B cell (primary cell): ENCODE results near the gene OIT3. TPM values are rescaled to one million over a fixed set of nuclear protein-coding genes. Genes with fewer than 3 reads are reported as not detected.
"Not testable (repeated sequence)": the region's sequence is repeated elsewhere in the genome, so short reads cannot be mapped to it uniquely, and the experiment has no call there.

Experiments
- ATAC-seq: fragments of 200-7000 bp; cut with Tn5 transposase; one replicate; pipeline ENCODE4 v1.10.0; 2021; ENCODE audit warnings: low read depth, mild to moderate bottlenecking, moderate number of reproducible peaks, moderate library complexity
- CTCF ChIA-PET: fragments of 350-600 bp; sonication (Branson Sonifier 250); formaldehyde crosslinking; loops from one replicate; lab custom pipeline; 2021; ENCODE audit warnings: antibody characterized with exemption, inconsistent platforms; lab: Charles Lee
- POLR2A ChIA-PET: fragments of 350-600 bp; sonication (Branson Sonifier 250); formaldehyde crosslinking; loops from one replicate; lab custom pipeline; 2021; ENCODE audit warnings: antibody characterized with exemption; lab: Charles Lee
- DNase-seq: peaks from one replicate; pipeline ENCODE4 v3.0.0; 2013
- H2AFZ ChIP-seq: 2 replicates; pipeline ENCODE4 v1.6.1; 2012; ENCODE audit warnings: mild to moderate bottlenecking, low read depth, low read length; ENCODE audit not compliant: insufficient read depth, poor library complexity, severe bottlenecking
- H3K27ac ChIP-seq, 2 donors: 1 replicate in 1 of 2; 2 replicates in 1 of 2; pipeline ENCODE4 v1.5.1; 2012 to 2013; ENCODE audit warnings: low read length in 2 of 2, mild to moderate bottlenecking in 2 of 2, moderate library complexity in 1 of 2
- H3K27me3 ChIP-seq, 4 experiments: fragments of 200-600 bp in 1 of 4; sonication (generic) in 1 of 4; replicated peaks in 1 of 4; 1 replicate in 2 of 4; 2 replicates in 2 of 4; pipeline versions ENCODE4 v1.6.1 to v1.7.0; 2013 to 2016; ENCODE audit warnings: low read length in 3 of 4, mild to moderate bottlenecking in 2 of 4, mixed read lengths in 1 of 4, moderate library complexity in 1 of 4; ENCODE audit not compliant: insufficient read depth in 4 of 4, control insufficient read depth in 3 of 4; ENCODE audit errors: control extremely low read depth in 1 of 4
- H3K36me3 ChIP-seq, 2 experiments: replicated peaks in 1 of 2; 1 replicate in 1 of 2; 2 replicates in 1 of 2; pipeline versions ENCODE4 v1.6.1 to v1.7.1; 2013; ENCODE audit warnings: low read length in 1 of 2; ENCODE audit not compliant: insufficient read depth in 2 of 2, control insufficient read depth in 1 of 2; ENCODE audit errors: control extremely low read depth in 1 of 2, extremely low read depth in 1 of 2
- H3K4me1 ChIP-seq, 2 donors: fragments of 200-600 bp in 1 of 2; sonication (generic) in 1 of 2; 1 replicate in 1 of 2; 2 replicates in 1 of 2; pipeline versions ENCODE4 v1.5.1 to v1.6.1; 2013 to 2017; ENCODE audit warnings: low read length in 2 of 2; ENCODE audit not compliant: control insufficient read depth in 2 of 2, insufficient read depth in 2 of 2
- H3K4me2 ChIP-seq: replicated peaks from 2 replicates; pipeline ENCODE3; 2012; ENCODE audit warnings: mild to moderate bottlenecking, low read depth, low read length; ENCODE audit not compliant: poor library complexity, severe bottlenecking
- H3K4me3 ChIP-seq, 5 experiments: fragments of 200-600 bp in 1 of 5; sonication (generic) in 1 of 5; 1 replicate in 3 of 5; 2 replicates in 2 of 5; pipeline versions ENCODE4 v1.5.1 to v1.7.0; 2011 to 2016; ENCODE audit warnings: low read length in 4 of 5, mild to moderate bottlenecking in 4 of 5, low read depth in 2 of 5, control low read depth in 1 of 5, moderate library complexity in 1 of 5; ENCODE audit not compliant: insufficient read depth in 1 of 5; ENCODE audit errors: control extremely low read depth in 1 of 5, extremely low read depth in 1 of 5
- H3K79me2 ChIP-seq: fragments of 200-600 bp; sonication (generic); one replicate; pipeline ENCODE4 v1.6.0; 2016; ENCODE audit warnings: low read length; ENCODE audit not compliant: control insufficient read depth, insufficient read depth
- H3K9ac ChIP-seq: fragments of 200-600 bp; sonication (generic); 2 replicates; pipeline ENCODE4 v1.6.1; 2017; ENCODE audit warnings: mild to moderate bottlenecking, low read length, moderate library complexity
- H3K9me3 ChIP-seq, 3 donors: one replicate each; pipeline versions ENCODE4 v1.6.1 to v1.7.1; 2013; ENCODE audit warnings: low read length in 2 of 3; ENCODE audit not compliant: control insufficient read depth in 2 of 3, insufficient read depth in 1 of 3; ENCODE audit errors: control extremely low read depth in 1 of 3
- H4K20me1 ChIP-seq: 2 replicates; pipeline ENCODE4 v1.6.0; 2012; ENCODE audit warnings: mild to moderate bottlenecking, low read length; ENCODE audit not compliant: insufficient read depth, control insufficient read depth, poor library complexity, severe bottlenecking
- H3K27ac Mint-ChIP-seq: one replicate; pipeline ENCODE4 v1.8.0; 2021; ENCODE audit warnings: mixed read lengths
- H3K27me3 Mint-ChIP-seq: one replicate; pipeline ENCODE4 v1.8.0; 2021; ENCODE audit warnings: mixed read lengths
- H3K4me1 Mint-ChIP-seq: one replicate; pipeline ENCODE4 v1.8.0; 2021; ENCODE audit warnings: mixed read lengths
- H3K4me3 Mint-ChIP-seq: one replicate; pipeline ENCODE4 v1.8.0; 2021; ENCODE audit warnings: mixed read lengths
- H3K9me3 Mint-ChIP-seq: one replicate; pipeline ENCODE4 v1.8.0; 2022; ENCODE audit warnings: mixed read lengths; ENCODE audit not compliant: insufficient read depth
- EZH2 ChIP-seq: IDR thresholded peaks from 2 replicates; pipeline ENCODE4 v1.6.1; 2012; ENCODE audit warnings: borderline replicate concordance, low read depth, mild to moderate bottlenecking, moderate library complexity, low read length; ENCODE audit not compliant: insufficient read depth, poor library complexity, severe bottlenecking
- WGBS: methylation state at CpG from one replicate; pipeline ENCODE4 v1.1.5; 2013; ENCODE audit warnings: missing lambda C conversion rate; ENCODE audit not compliant: insufficient coverage; 5-methylcytosine and 5-hydroxymethylcytosine counted together
- intact Hi-C: fragments of 100-400 bp; cut with micrococcal nuclease; formaldehyde crosslinking; loops from one replicate; pipeline ENCODE4 v1.10.0; 2022
- polyA plus RNA-seq: library from polyadenylated mRNA; depleted of rRNA; stranded (reverse); fragments of >200 nt; gene quantifications from 2 replicates; pipeline ENCODE4 v1.2.3, GENCODE V29; 2012
- total RNA-seq, 2 donors: library from RNA; stranded (reverse); fragments of 120-200 nt in 1 of 2; gene quantifications; 1 replicate in 1 of 2; 2 replicates in 1 of 2; pipeline versions ENCODE4 v1.2.3 to v1.2.4, GENCODE V29; 2013 to 2022
- TF ChIP-seq, protein P1 (sequence below): fragments of 200-600 bp; IDR thresholded peaks from one replicate; pipeline ENCODE4 v1.8.0; 2022; ENCODE audit warnings: antibody characterized with exemption, mild to moderate bottlenecking

OIT3 gene
- total and polyA plus RNA-seq, 2 donors (not counting 1 experiment from before 2014, with no cell fraction given): 0.04 TPM; not detected in 1

DNA sequence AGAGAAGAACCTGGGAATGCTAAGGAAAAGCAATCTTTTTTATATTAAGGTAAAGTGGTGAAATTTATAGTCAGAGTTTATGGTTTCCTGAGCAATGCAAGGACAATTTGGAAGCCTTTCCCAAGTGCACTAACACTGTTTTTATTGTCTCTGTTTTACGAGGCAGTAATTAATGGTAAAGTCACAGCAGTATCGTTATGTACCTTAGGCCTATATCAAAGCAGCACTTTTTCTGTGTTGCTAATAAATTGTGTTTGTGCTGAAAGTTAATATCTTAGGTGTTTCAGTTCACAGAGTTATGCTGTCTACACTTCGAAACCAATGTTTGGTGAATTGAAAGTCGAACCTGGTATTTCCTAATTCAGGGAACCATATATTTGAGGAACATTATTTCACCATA, 19.2 kb downstream of the OIT3 start:
- H3K36me3 ChIP-seq: no peaks in the 10 kb centered on the region
- H3K4me3 ChIP-seq: no peak overlapping the region
- intact Hi-C loops: no loop called here
- H2AFZ ChIP-seq: no peak overlapping the region
- H3K4me2 ChIP-seq: no peak overlapping the region
- CTCF ChIA-PET: no interaction called here
- no peak overlapping the region for H3K9ac ChIP-seq
- TF ChIP-seq, protein P1, sequence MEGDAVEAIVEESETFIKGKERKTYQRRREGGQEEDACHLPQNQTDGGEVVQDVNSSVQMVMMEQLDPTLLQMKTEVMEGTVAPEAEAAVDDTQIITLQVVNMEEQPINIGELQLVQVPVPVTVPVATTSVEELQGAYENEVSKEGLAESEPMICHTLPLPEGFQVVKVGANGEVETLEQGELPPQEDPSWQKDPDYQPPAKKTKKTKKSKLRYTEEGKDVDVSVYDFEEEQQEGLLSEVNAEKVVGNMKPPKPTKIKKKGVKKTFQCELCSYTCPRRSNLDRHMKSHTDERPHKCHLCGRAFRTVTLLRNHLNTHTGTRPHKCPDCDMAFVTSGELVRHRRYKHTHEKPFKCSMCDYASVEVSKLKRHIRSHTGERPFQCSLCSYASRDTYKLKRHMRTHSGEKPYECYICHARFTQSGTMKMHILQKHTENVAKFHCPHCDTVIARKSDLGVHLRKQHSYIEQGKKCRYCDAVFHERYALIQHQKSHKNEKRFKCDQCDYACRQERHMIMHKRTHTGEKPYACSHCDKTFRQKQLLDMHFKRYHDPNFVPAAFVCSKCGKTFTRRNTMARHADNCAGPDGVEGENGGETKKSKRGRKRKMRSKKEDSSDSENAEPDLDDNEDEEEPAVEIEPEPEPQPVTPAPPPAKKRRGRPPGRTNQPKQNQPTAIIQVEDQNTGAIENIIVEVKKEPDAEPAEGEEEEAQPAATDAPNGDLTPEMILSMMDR: no peak
- no peak for TF ChIP-seq EZH2
- no peaks in the 10 kb centered on the region for H3K4me1 ChIP-seq
- H3K27me3 ChIP-seq: no peaks in the 10 kb centered on the region
- DNase-seq (no peak), ATAC-seq (no peak)
- H3K79me2 ChIP-seq: no peaks in the 10 kb centered on the region
- H3K9me3 ChIP-seq: no peaks in the 10 kb centered on the region
- H3K27ac Mint-ChIP-seq: no peak overlapping the region
- no peak overlapping the region for H3K27ac ChIP-seq
- H3K4me1 Mint-ChIP-seq: no peaks in the 10 kb centered on the region
- POLR2A ChIA-PET: no interaction called here
- H3K4me3 Mint-ChIP-seq: no peak overlapping the region
- H3K9me3 Mint-ChIP-seq: no peaks in the 10 kb centered on the region
- H4K20me1 ChIP-seq: no peaks in the 10 kb centered on the region
- H3K27me3 Mint-ChIP-seq: peaks cover 3% of the 10 kb centered on the region
- 100% methylated on average over 1 of the region's 4 CpGs for WGBS

DNA sequence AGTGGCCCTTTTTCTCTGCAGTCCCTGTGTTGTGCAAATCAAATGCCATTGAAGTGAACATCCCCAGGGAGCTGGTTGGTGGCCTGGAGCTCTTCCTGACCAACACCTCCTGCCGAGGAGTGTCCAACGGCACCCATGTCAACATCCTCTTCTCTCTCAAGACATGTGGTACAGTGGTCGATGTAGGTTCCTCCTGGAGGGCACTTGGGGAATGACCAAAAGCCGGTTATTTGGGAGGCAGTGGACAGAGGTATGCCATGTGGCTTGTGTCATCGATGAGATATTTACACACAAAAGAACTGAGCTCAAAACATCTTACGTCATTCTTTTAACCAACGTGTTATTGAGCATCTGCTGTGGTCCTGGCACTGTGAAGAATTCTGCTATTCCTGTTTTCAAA, 19.7 kb downstream of the OIT3 start:
- H3K9ac ChIP-seq: no peak overlapping the region
- no peak overlapping the region for H3K4me2 ChIP-seq
- Mint-ChIP-seq H3K27me3 (peaks cover 3% of the 10 kb centered on the region), H3K4me3 (no peak overlapping the region), H3K4me1 (no peaks in the 10 kb centered on the region), H3K9me3 (no peaks in the 10 kb centered on the region), H3K27ac (no peak overlapping the region)
- no peaks in the 10 kb centered on the region for H3K36me3 ChIP-seq
- TF ChIP-seq EZH2: no peak
- TF ChIP-seq, protein P1: no peak
- H3K4me1 ChIP-seq: no peaks in the 10 kb centered on the region
- ChIA-PET CTCF (no interaction called here), POLR2A (no interaction called here)
- WGBS: 100% methylated on average over 4 of the region's 7 CpGs
- H2AFZ ChIP-seq: no peak overlapping the region
- intact Hi-C loops: no loop called here
- no peak for ATAC-seq
- H3K27ac ChIP-seq: no peak overlapping the region
- H3K79me2 ChIP-seq: no peaks in the 10 kb centered on the region
- no peak for DNase-seq
- H3K4me3 ChIP-seq: no peak overlapping the region
- no peaks in the 10 kb centered on the region for H3K9me3 ChIP-seq
- no peaks in the 10 kb centered on the region for H3K27me3 ChIP-seq
- no peaks in the 10 kb centered on the region for H4K20me1 ChIP-seq

DNA sequence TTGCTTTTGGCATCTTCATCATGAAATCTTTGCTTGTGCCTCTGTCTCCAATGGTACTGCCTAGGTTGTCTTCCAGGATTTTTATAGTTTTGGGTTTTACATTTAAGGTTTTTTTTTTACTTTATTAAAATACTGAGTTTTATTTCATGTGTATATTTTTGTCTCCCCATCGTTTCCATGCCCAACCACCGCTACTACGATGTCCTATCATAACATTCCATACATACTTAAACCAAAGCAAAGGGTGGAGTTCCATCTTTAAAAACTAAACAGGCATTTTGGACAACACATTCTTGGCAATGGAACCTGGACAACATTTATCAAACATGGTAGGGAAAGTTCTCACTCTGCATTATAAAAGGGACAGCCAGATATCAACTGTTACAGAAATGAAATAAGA, 23.7 kb downstream of the OIT3 start:
- H3K27ac Mint-ChIP-seq, H3K36me3 ChIP-seq, H3K4me3 ChIP-seq, H3K4me1 Mint-ChIP-seq, H3K4me1 ChIP-seq, intact Hi-C loops, H3K9me3 ChIP-seq, ATAC-seq, H3K27me3 ChIP-seq, H3K27ac ChIP-seq, H3K4me3 Mint-ChIP-seq, POLR2A ChIA-PET, H3K79me2 ChIP-seq, H2AFZ ChIP-seq, CTCF ChIA-PET, H3K27me3 Mint-ChIP-seq, DNase-seq, H3K4me2 ChIP-seq, H4K20me1 ChIP-seq, H3K9ac ChIP-seq: not testable (repeated sequence)
- WGBS: no CpG with 5 or more reads among the region's 3 CpGs
- H3K9me3 Mint-ChIP-seq: peaks cover 12% of the 10 kb centered on the region
